ENCODE results near the gene OR10J5. TPM values are rescaled to one million over a fixed set of nuclear protein-coding genes. Genes with fewer than 3 reads are reported as not detected.

The OR10J5 gene
- total RNA-seq, 4 donors from 2014 or later = not detected

- Histone ChIP-seq H3K4me1 (no peaks in the 10 kb centered on the region), H3K36me3 (no peaks in the 10 kb centered on the region), H3K27me3 (no peaks in the 10 kb centered on the region), H3K4me3 (no peak overlapping the region), H3K9me3 (no peaks in the 10 kb centered on the region), H3K27ac (no peak overlapping the region)
- no peak for DNase-seq
- TF ChIP-seq CTCF (IDR thresholded peaks at IDR 0.05) (no peak), POLR2A (IDR thresholded peaks at IDR 0.05) (no peak)
- intact Hi-C loops (cut with DNase I; ENCODE audit: low total_unique reads) = no loop called here
These were observed 26.9 kb upstream of the OR10J5 start for GRCh38 chr1:159562680-159563079.

GRCh38 chr1:159561497-159561896 lies 25.7 kb upstream of the OR10J5 start:
- intact Hi-C loops (cut with DNase I; ENCODE audit: low total_unique reads) = no loop called here
- no peaks in the 10 kb centered on the region for H3K36me3 ChIP-seq
- H3K9me3 ChIP-seq = no peaks in the 10 kb centered on the region
- H3K4me3 ChIP-seq = no peak overlapping the region
- H3K27me3 ChIP-seq = no peaks in the 10 kb centered on the region
- TF ChIP-seq POLR2A (IDR thresholded peaks at IDR 0.05) (no peak), CTCF (IDR thresholded peaks at IDR 0.05) (no peak)
- no peaks in the 10 kb centered on the region for H3K4me1 ChIP-seq
- no peak for DNase-seq
- no peak overlapping the region for H3K27ac ChIP-seq

- Histone ChIP-seq H3K4me3 (no peak overlapping the region), H3K4me1 (no peaks in the 10 kb centered on the region), H3K27ac (no peak overlapping the region), H3K9me3 (no peaks in the 10 kb centered on the region), H3K36me3 (no peaks in the 10 kb centered on the region), H3K27me3 (no peaks in the 10 kb centered on the region)
- DNase-seq = no peak
- intact Hi-C loops (cut with DNase I; ENCODE audit: low total_unique reads) = no loop called here
- no peak for TF ChIP-seq CTCF (IDR thresholded peaks at IDR 0.05)
- no peak for TF ChIP-seq POLR2A (IDR thresholded peaks at IDR 0.05)
These were observed 24.8 kb upstream of the OR10J5 start for GRCh38 chr1:159560599-159560998.

DNA sequence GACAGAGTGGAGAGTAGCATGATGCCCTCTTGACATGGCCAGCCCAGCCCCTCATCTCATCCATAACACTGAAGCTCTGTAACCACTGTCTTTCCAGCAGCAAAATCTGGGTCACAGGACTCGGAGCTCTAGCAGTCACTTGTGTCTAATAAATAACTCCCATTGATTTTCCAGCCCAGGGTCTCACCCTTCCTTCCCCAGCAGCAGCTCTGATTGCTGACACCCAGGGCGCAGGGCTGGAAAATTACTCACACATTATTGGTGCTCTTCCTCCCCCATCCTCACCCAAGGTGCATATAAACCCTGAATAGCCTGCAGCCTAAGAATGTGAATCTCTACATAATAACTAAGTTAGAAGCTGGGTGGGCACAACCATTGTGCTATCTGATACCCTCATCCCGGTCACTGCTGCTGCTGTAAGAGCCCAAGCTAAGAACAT lies 21.1 kb upstream of the OR10J5 start:
- Histone ChIP-seq H3K9me3 (no peaks in the 10 kb centered on the region), H3K27ac (no peak overlapping the region), H3K4me1 (no peaks in the 10 kb centered on the region), H3K4me3 (no peak overlapping the region), H3K27me3 (no peaks in the 10 kb centered on the region), H3K36me3 (no peaks in the 10 kb centered on the region)
- DNase-seq = no peak
- TF ChIP-seq POLR2A (IDR thresholded peaks at IDR 0.05) (no peak), CTCF (IDR thresholded peaks at IDR 0.05) (no peak)
- intact Hi-C loops (cut with DNase I; ENCODE audit: low total_unique reads) = no loop called here

GRCh38 chr1:159554696-159555095 lies 18.9 kb upstream of the OR10J5 start:
- no peaks in the 10 kb centered on the region for H3K36me3 ChIP-seq
- no peak for TF ChIP-seq CTCF (IDR thresholded peaks at IDR 0.05)
- TF ChIP-seq POLR2A (IDR thresholded peaks at IDR 0.05) = no peak
- intact Hi-C loops (cut with DNase I; ENCODE audit: low total_unique reads) = no loop called here
- no peaks in the 10 kb centered on the region for H3K27me3 ChIP-seq
- no peak overlapping the region for H3K4me3 ChIP-seq
- no peak overlapping the region for H3K27ac ChIP-seq
- no peak for DNase-seq
- no peaks in the 10 kb centered on the region for H3K4me1 ChIP-seq
- H3K9me3 ChIP-seq = no peaks in the 10 kb centered on the region
